SK-N-SH (cell line): ENCODE results near the gene C19orf73. TPM values are rescaled to one million over a fixed set of nuclear protein-coding genes. Genes with fewer than 3 reads are reported as not detected.

Experiments used
- CTCF ChIA-PET: fragments of 300-600, 350-600 bp; formaldehyde crosslinking; extraction: SDS; loops from one replicate; lab custom pipeline; 2021; lab: Yijun Ruan, JAX
- POLR2A ChIA-PET: fragments of 350-600 bp; sonication (Branson Sonifier 250); formaldehyde crosslinking; extraction: SDS; loops from one replicate; lab custom pipeline; 2020; ENCODE audit warnings: antibody characterized with exemption, inconsistent platforms; lab: Yijun Ruan, JAX
- DNase-seq: peaks from one replicate; pipeline ENCODE4 v3.0.0; 2012
- H2AFZ ChIP-seq: fragments of 200-600 bp; sonication (generic); 2 replicates; pipeline ENCODE4 v1.8.1; 2016; ENCODE audit warnings: antibody characterized with exemption, mild to moderate bottlenecking, low read depth
- H3F3A ChIP-seq: fragments of 200-600 bp; sonication (generic); replicated peaks from 2 replicates; pipeline ENCODE3; 2016; ENCODE audit warnings: antibody characterized with exemption, mild to moderate bottlenecking; ENCODE audit not compliant: insufficient read depth
- H3K27ac ChIP-seq, 2 experiments: fragments of 200-500 bp in 1 of 2; fragments of 200-600 bp in 1 of 2; sonication (Bioruptor generic) in 1 of 2; sonication (generic), shearing (Covaris generic) in 1 of 2; 2 replicates each; pipeline versions ENCODE4 v1.5.1 to v1.6.1; 2014 to 2016; ENCODE audit warnings: low read depth in 2 of 2, inconsistent platforms in 1 of 2, low read length in 1 of 2, mild to moderate bottlenecking in 1 of 2, mixed read lengths in 1 of 2
- H3K27me3 ChIP-seq: fragments of 200-600 bp; sonication (generic), shearing (Covaris generic); 2 replicates; pipeline ENCODE4 v1.6.1; 2016; ENCODE audit warnings: mixed run types; ENCODE audit not compliant: insufficient read depth
- H3K36me3 ChIP-seq, 2 experiments: fragments of 200-500 bp in 1 of 2; fragments of 200-600 bp in 1 of 2; sonication (Bioruptor generic) in 1 of 2; sonication (generic) in 1 of 2; replicated peaks in 1 of 2; 2 replicates each; pipeline versions ENCODE3 to v1.5.1; 2014 to 2016; ENCODE audit warnings: low read length in 1 of 2, mild to moderate bottlenecking in 1 of 2; ENCODE audit not compliant: insufficient read depth in 2 of 2, control insufficient read depth in 1 of 2
- H3K4me1 ChIP-seq, 2 experiments: fragments of 200-500 bp in 1 of 2; fragments of 200-600 bp in 1 of 2; sonication (Bioruptor generic) in 1 of 2; sonication (generic), shearing (Covaris generic) in 1 of 2; 2 replicates each; pipeline versions ENCODE4 v1.5.1 to v1.6.1; 2014 to 2016; ENCODE audit warnings: low read depth in 1 of 2, low read length in 1 of 2, mixed run types in 1 of 2; ENCODE audit not compliant: insufficient read depth in 2 of 2, control insufficient read depth in 1 of 2
- H3K4me2 ChIP-seq: fragments of 200-600 bp; sonication (generic), shearing (Covaris generic); 2 replicates; pipeline ENCODE4 v1.6.1; 2017; ENCODE audit warnings: mixed run types
- H3K4me3 ChIP-seq, 2 experiments: fragments of 200-500 bp in 1 of 2; fragments of 200-600 bp in 1 of 2; sonication (Bioruptor generic) in 1 of 2; sonication (generic), shearing (Covaris generic) in 1 of 2; 2 replicates each; pipeline versions ENCODE4 v1.5.1 to v1.8.1; 2014 to 2016; ENCODE audit warnings: low read depth in 2 of 2, inconsistent platforms in 1 of 2, low read length in 1 of 2, mild to moderate bottlenecking in 1 of 2, mixed read lengths in 1 of 2, moderate library complexity in 1 of 2
- H3K79me2 ChIP-seq: fragments of 200-600 bp; sonication (generic); 2 replicates; pipeline ENCODE4 v1.8.1; 2017; ENCODE audit warnings: mild to moderate bottlenecking; ENCODE audit not compliant: insufficient read depth
- H3K9ac ChIP-seq: fragments of 200-600 bp; sonication (generic); 2 replicates; pipeline ENCODE4 v1.6.1; 2017; ENCODE audit warnings: mixed run types
- H3K9me2 ChIP-seq: fragments of 200-600 bp; sonication (generic); 2 replicates; pipeline ENCODE4 v1.6.1; 2017; ENCODE audit warnings: mixed run types
- H3K9me3 ChIP-seq: fragments of 200-600 bp; sonication (generic); 2 replicates; pipeline ENCODE4 v1.6.1; 2017; ENCODE audit warnings: mixed run types, mild to moderate bottlenecking, moderate library complexity
- H4K20me1 ChIP-seq: fragments of 200-600 bp; sonication (generic); 2 replicates; pipeline ENCODE4 v1.6.1; 2017; ENCODE audit warnings: mild to moderate bottlenecking, mixed run types; ENCODE audit not compliant: insufficient read depth
- ELF1 ChIP-seq: IDR thresholded peaks from 2 replicates; pipeline ENCODE4 v1.4.0; 2012
- EP300 ChIP-seq, 2 experiments: IDR thresholded peaks; 2 replicates each; pipeline versions ENCODE4 v1.4.0 to v1.6.1; 2012; ENCODE audit warnings: borderline replicate concordance in 1 of 2, low read depth in 1 of 2, low read length in 1 of 2
- EZH2phosphoT487 ChIP-seq: fragments of 200-600 bp; sonication (generic); IDR thresholded peaks from 2 replicates; pipeline ENCODE4 v1.6.1; 2017; ENCODE audit warnings: low read depth, mixed run types, mild to moderate bottlenecking, antibody characterized with exemption, moderate library complexity, borderline replicate concordance
- FOSL2 ChIP-seq: IDR thresholded peaks from 2 replicates; pipeline ENCODE4 v1.4.0; 2012; ENCODE audit warnings: low read depth, mild to moderate bottlenecking, moderate library complexity, borderline replicate concordance
- FOXJ3 ChIP-seq: sonication (generic); formaldehyde crosslinking; IDR thresholded peaks from 2 replicates; pipeline ENCODE4 v1.5.1; 2020; ENCODE audit warnings: mild to moderate bottlenecking, missing genetic modification reagents
- FOXM1 ChIP-seq: IDR thresholded peaks from 2 replicates; pipeline ENCODE4 v1.4.0; 2012; ENCODE audit warnings: low read depth, mild to moderate bottlenecking
- GABPA ChIP-seq: IDR thresholded peaks from 2 replicates; pipeline ENCODE4 v1.4.0; 2012; ENCODE audit warnings: low read depth, mild to moderate bottlenecking
- GATA2 ChIP-seq: sonication (generic); formaldehyde crosslinking; IDR thresholded peaks from 2 replicates; pipeline ENCODE4 v1.5.0; 2020; ENCODE audit warnings: mild to moderate bottlenecking, missing genetic modification reagents
- IRF3 ChIP-seq: fragments of 150-350 bp; IDR thresholded peaks from 2 replicates; pipeline ENCODE4 v1.6.1; 2016; ENCODE audit warnings: mild to moderate bottlenecking, low read depth, low read length
- MEF2A ChIP-seq: IDR thresholded peaks from 2 replicates; pipeline ENCODE4 v1.4.0; 2012; ENCODE audit warnings: low read depth, borderline replicate concordance
- MXI1 ChIP-seq: IDR thresholded peaks from 2 replicates; pipeline ENCODE4 v1.6.1; 2012; ENCODE audit warnings: mild to moderate bottlenecking, low read depth, low read length, improper control_type of control experiment
- NFIC ChIP-seq: IDR thresholded peaks from 2 replicates; pipeline ENCODE4 v1.4.0; 2012; ENCODE audit warnings: borderline replicate concordance
- NRF1 ChIP-seq: IDR thresholded peaks from 2 replicates; pipeline ENCODE4 v1.6.1; 2012; ENCODE audit warnings: low read depth, mild to moderate bottlenecking, low read length
- PBX3 ChIP-seq: IDR thresholded peaks from 2 replicates; pipeline ENCODE4; 2012
- RAD21 ChIP-seq: IDR thresholded peaks from 2 replicates; pipeline ENCODE4 v1.6.1; 2012; ENCODE audit warnings: mild to moderate bottlenecking, low read length
- RCOR1 ChIP-seq: fragments of 150-350 bp; IDR thresholded peaks from 2 replicates; pipeline ENCODE4 v1.6.1; 2017; ENCODE audit warnings: antibody characterized with exemption, low read length
- REST ChIP-seq: IDR thresholded peaks from 2 replicates; pipeline ENCODE4 v1.6.1; 2012; ENCODE audit warnings: mild to moderate bottlenecking, low read depth, low read length, moderate library complexity
- SIN3A ChIP-seq: IDR thresholded peaks from 2 replicates; pipeline ENCODE4 v1.6.1; 2012; ENCODE audit warnings: low read depth, mild to moderate bottlenecking, low read length, moderate library complexity, borderline replicate concordance
- SMC3 ChIP-seq: IDR thresholded peaks from 2 replicates; pipeline ENCODE4 v1.6.1; 2012; ENCODE audit warnings: low read depth, low read length, improper control_type of control experiment
- TAF1 ChIP-seq: IDR thresholded peaks from 2 replicates; pipeline ENCODE4 v1.6.1; 2012; ENCODE audit warnings: low read depth, mild to moderate bottlenecking, low read length, moderate library complexity, borderline replicate concordance
- TCF12 ChIP-seq: IDR thresholded peaks from 2 replicates; pipeline ENCODE4 v1.4.0; 2012
- TEAD4 ChIP-seq: IDR thresholded peaks from 2 replicates; pipeline ENCODE4 v1.4.0; 2012; ENCODE audit warnings: mild to moderate bottlenecking, borderline replicate concordance; ENCODE audit not compliant: insufficient read depth
- USF1 ChIP-seq: IDR thresholded peaks from 2 replicates; pipeline ENCODE4 v1.4.0; 2012; ENCODE audit warnings: low read depth, borderline replicate concordance
- whole genome bisulfite sequencing: methylation state at CpG from one replicate; pipeline ENCODE4 v1.1.6; 2017; ENCODE audit warnings: low lambda C conversion rate; 5-methylcytosine and 5-hydroxymethylcytosine counted together
- polyA plus RNA-seq, 3 experiments: library from polyadenylated mRNA; depleted of rRNA; stranded (reverse); fragments of >200 nt; gene quantifications; 2 replicates each; pipeline ENCODE4 v1.2.3, GENCODE V29; 2012
- TF ChIP-seq, protein P1 (sequence below): IDR thresholded peaks from 2 replicates; pipeline ENCODE4 v1.4.0; 2012; ENCODE audit warnings: low read depth, borderline replicate concordance

C19orf73 gene
- polyA plus RNA-seq, 1 of the 3 experiments (the other 2 are of a cell fraction), result 3.0 TPM

DNA sequence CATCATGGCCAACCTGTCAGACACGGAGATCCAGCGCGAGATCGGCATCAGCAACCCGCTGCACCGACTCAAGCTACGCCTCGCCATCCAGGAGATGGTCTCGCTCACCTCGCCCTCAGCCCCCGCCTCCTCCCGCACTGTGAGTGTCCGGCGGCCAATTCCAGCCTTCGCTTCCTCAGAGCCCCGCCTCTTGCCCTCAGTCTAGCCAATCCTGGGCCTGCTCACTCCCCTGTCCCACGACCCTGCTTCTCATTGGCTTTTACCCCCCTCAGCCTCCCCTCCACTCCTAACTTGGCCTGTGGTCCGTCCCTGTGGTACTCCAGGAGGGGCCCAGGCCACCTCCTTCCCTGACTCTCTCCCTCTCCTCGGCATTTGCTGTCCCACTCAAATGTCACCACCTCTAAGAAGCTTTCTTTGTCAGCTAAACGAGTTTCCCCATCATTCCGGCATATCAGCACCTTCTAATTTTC is 24.0 kb upstream of the C19orf73 start:
- no peaks in the 10 kb centered on the region for H4K20me1 ChIP-seq
- H3K79me2 ChIP-seq, result no peaks in the 10 kb centered on the region
- no peaks in the 10 kb centered on the region for H3K9me2 ChIP-seq
- CTCF ChIA-PET, result interaction anchor here (0.6 to 11.1 kb wide), 4 partner anchors 22 to 56 kb away, joined by 4 to 87 read pairs (median 4); no protein-coding TSS in a partner anchor
- DNase-seq, result peak; percentile 95
- POLR2A ChIA-PET, result interaction anchor here (0.6 to 1.0 kb wide), 3 partner anchors 15 to 23 kb away, joined by 3 to 4 read pairs (median 3); no protein-coding TSS in a partner anchor
- no peaks in the 10 kb centered on the region for H3K9me3 ChIP-seq
- H3K4me1 ChIP-seq, result peaks cover 3 to 15% of the 10 kb centered on the region in 2 experiments; a peak in 2 of 4 replicates
- peaks cover 12% of the 10 kb centered on the region for H3F3A ChIP-seq
- H3K27me3 ChIP-seq, result no peaks in the 10 kb centered on the region
- peak overlapping the region in 1 of 2 experiments; percentile 8; a peak in 1 of 4 replicates for H3K27ac ChIP-seq
- H3K4me3 ChIP-seq, result peak overlapping the region; percentile 58 to 81
- H2AFZ ChIP-seq, result peak overlapping the region; percentile 88; the same call in 1 of the 2 replicates
- peak overlapping the region; percentile 92 for H3K4me2 ChIP-seq
- 6% methylated on average over 15 of the region's 21 CpGs for WGBS
- H3K9ac ChIP-seq, result peak overlapping the region; percentile 66
- no peaks in the 10 kb centered on the region for H3K36me3 ChIP-seq
- no peak for TF ChIP-seq TEAD4
- TF ChIP-seq TAF1, result 0 out of 2 replicates have a peak, but pooled peaks have one; percentile 35
- TF ChIP-seq REST, result no peak
- no peak for TF ChIP-seq USF1
- TF ChIP-seq, protein P1, sequence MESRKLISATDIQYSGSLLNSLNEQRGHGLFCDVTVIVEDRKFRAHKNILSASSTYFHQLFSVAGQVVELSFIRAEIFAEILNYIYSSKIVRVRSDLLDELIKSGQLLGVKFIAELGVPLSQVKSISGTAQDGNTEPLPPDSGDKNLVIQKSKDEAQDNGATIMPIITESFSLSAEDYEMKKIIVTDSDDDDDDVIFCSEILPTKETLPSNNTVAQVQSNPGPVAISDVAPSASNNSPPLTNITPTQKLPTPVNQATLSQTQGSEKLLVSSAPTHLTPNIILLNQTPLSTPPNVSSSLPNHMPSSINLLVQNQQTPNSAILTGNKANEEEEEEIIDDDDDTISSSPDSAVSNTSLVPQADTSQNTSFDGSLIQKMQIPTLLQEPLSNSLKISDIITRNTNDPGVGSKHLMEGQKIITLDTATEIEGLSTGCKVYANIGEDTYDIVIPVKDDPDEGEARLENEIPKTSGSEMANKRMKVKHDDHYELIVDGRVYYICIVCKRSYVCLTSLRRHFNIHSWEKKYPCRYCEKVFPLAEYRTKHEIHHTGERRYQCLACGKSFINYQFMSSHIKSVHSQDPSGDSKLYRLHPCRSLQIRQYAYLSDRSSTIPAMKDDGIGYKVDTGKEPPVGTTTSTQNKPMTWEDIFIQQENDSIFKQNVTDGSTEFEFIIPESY, result no peak
- TF ChIP-seq TCF12, result no peak
- no peak; the same call in 1 of the 2 replicates for TF ChIP-seq IRF3
- no peak for TF ChIP-seq GABPA
- TF ChIP-seq GATA2 (CRISPR knock-in tag), result peak; percentile 20; the same call in 1 of the 2 replicates
- no peak for TF ChIP-seq RCOR1
- no peak for TF ChIP-seq NRF1
- no peak for TF ChIP-seq RAD21
- no peak for TF ChIP-seq PBX3
- TF ChIP-seq EZH2phosphoT487, result no peak
- TF ChIP-seq ELF1, result no peak
- no peak for TF ChIP-seq SMC3
- TF ChIP-seq FOXJ3 (CRISPR knock-in tag), result no peak
- peak; percentile 26; the same call in 1 of the 2 replicates for TF ChIP-seq SIN3A
- no peak for TF ChIP-seq MEF2A
- no peak for TF ChIP-seq FOSL2
- TF ChIP-seq FOXM1, result no peak
- no peak for TF ChIP-seq EP300 (IDR thresholded peaks at IDR 0.05; ENCODE audit: borderline replicate concordance in 1 of 2, low read depth in 1 of 2, low read length in 1 of 2)
- TF ChIP-seq MXI1, result peak; percentile 61; the same call in 1 of the 2 replicates
- no peak for TF ChIP-seq NFIC
